Neural cell (in vitro differentiated cells): Measurements from ENCODE around the gene GTSE1. TPM values are rescaled to one million over a fixed set of nuclear protein-coding genes. Genes with fewer than 3 reads are reported as not detected.
A peak's percentile ranks its signal among the peaks of the same experiment; 100 is the strongest.

Experiments used
- H2AFZ ChIP-seq: fragments of 200-600, 300-800 bp; sonication (generic), shearing (Covaris generic); 2 replicates; pipeline ENCODE4 v1.6.0; 2014; ENCODE audit warnings: low read depth, mild to moderate bottlenecking, antibody characterized with exemption, low read length, moderate library complexity
- H3F3A ChIP-seq: fragments of 200-600 bp; shearing (Covaris generic); 2 replicates; pipeline ENCODE4 v1.6.1; 2016; ENCODE audit warnings: mild to moderate bottlenecking, moderate library complexity, mixed read lengths, antibody characterized with exemption, low read length; ENCODE audit not compliant: insufficient read depth, poor library complexity, severe bottlenecking
- H3K27ac ChIP-seq: fragments of 200-600, 300-800 bp; sonication (generic), shearing (Covaris generic); 2 replicates; pipeline ENCODE4 v1.5.1; 2014; ENCODE audit warnings: mild to moderate bottlenecking, low read length, moderate library complexity
- H3K27me3 ChIP-seq: fragments of 300-800, 200-600 bp; sonication (generic), shearing (Covaris generic); 2 replicates; pipeline ENCODE4 v1.6.0; 2014; ENCODE audit warnings: mild to moderate bottlenecking, low read depth, low read length, moderate library complexity; ENCODE audit not compliant: insufficient read depth
- H3K36me3 ChIP-seq: fragments of 300-800, 200-600 bp; sonication (generic), shearing (Covaris generic); 2 replicates; pipeline ENCODE4 v1.5.1; 2014; ENCODE audit warnings: mild to moderate bottlenecking, antibody characterized with exemption, low read length, moderate library complexity; ENCODE audit not compliant: insufficient read depth
- H3K4me2 ChIP-seq: fragments of 300-800, 200-600 bp; sonication (generic), shearing (Covaris generic); 2 replicates; pipeline ENCODE4 v1.6.0; 2014; ENCODE audit warnings: mild to moderate bottlenecking, low read length
- H3K4me3 ChIP-seq: fragments of 300-800, 200-600 bp; sonication (generic), shearing (Covaris generic); 2 replicates; pipeline ENCODE4 v1.5.1; 2014; ENCODE audit warnings: mild to moderate bottlenecking, low read length, moderate library complexity
- H3K79me2 ChIP-seq: fragments of 200-600 bp; shearing (Covaris generic); replicated peaks from 2 replicates; pipeline ENCODE4 v1.6.0; 2014; ENCODE audit warnings: mild to moderate bottlenecking, low read length, moderate library complexity; ENCODE audit not compliant: insufficient read depth
- H3K9ac ChIP-seq: fragments of 300-800, 200-600 bp; sonication (generic), shearing (Covaris generic); 2 replicates; pipeline ENCODE4 v1.6.1; 2016; ENCODE audit warnings: mild to moderate bottlenecking, low read length, mixed read lengths
- H3K9me2 ChIP-seq: fragments of 200-600 bp; shearing (Covaris generic); 2 replicates; pipeline ENCODE4 v1.6.1; 2016; ENCODE audit warnings: mild to moderate bottlenecking, low read length, mixed read lengths; ENCODE audit not compliant: insufficient read depth
- H3K9me3 ChIP-seq: fragments of 200-600, 300-800 bp; sonication (generic), shearing (Covaris generic); 2 replicates; pipeline ENCODE4 v1.6.1; 2016; ENCODE audit warnings: mild to moderate bottlenecking, mixed run types, low read length, moderate library complexity, mixed read lengths
- H4K20me1 ChIP-seq: fragments of 200-600 bp; shearing (Covaris generic); 2 replicates; pipeline ENCODE4 v1.6.1; 2016; ENCODE audit warnings: mild to moderate bottlenecking, mixed run types; ENCODE audit not compliant: insufficient read depth
- CTCF ChIP-seq: fragments of 450-650 bp; IDR thresholded peaks from 2 replicates; pipeline ENCODE4 v1.5.1; 2014; ENCODE audit warnings: antibody characterized with exemption, mild to moderate bottlenecking, moderate library complexity; ENCODE audit not compliant: poor library complexity, severe bottlenecking
- EP300 ChIP-seq: fragments of 450-650 bp; conservative IDR thresholded peaks from 2 replicates; pipeline ENCODE4 v1.6.1; 2014; ENCODE audit warnings: antibody characterized with exemption, mild to moderate bottlenecking, moderate library complexity; ENCODE audit not compliant: poor library complexity, severe bottlenecking
- EZH2 ChIP-seq: fragments of 200-600, 300-800 bp; shearing (Covaris generic), sonication (generic); IDR thresholded peaks from 2 replicates; pipeline ENCODE4 v1.6.1; 2014; ENCODE audit warnings: antibody characterized with exemption, low read length, borderline replicate concordance, mild to moderate bottlenecking; ENCODE audit not compliant: insufficient read depth, poor library complexity, severe bottlenecking
- MXI1 ChIP-seq: fragments of 450-650 bp; conservative IDR thresholded peaks from 2 replicates; pipeline ENCODE4 v1.6.1; 2014; ENCODE audit warnings: antibody characterized with exemption, mild to moderate bottlenecking; ENCODE audit not compliant: poor library complexity, severe bottlenecking
- POLR2AphosphoS5 ChIP-seq: IDR thresholded peaks from 2 replicates; pipeline ENCODE4 v1.6.1; 2012
- RAD21 ChIP-seq: fragments of 450-650 bp; conservative IDR thresholded peaks from 2 replicates; pipeline ENCODE4 v1.6.1; 2014; ENCODE audit warnings: antibody characterized with exemption, mild to moderate bottlenecking, moderate library complexity
- REST ChIP-seq: IDR thresholded peaks from 2 replicates; pipeline ENCODE4 v1.6.1; 2012; ENCODE audit warnings: borderline replicate concordance
- SMC3 ChIP-seq: fragments of 450-650 bp; conservative IDR thresholded peaks from 2 replicates; pipeline ENCODE4 v1.6.1; 2014; ENCODE audit warnings: antibody characterized with exemption, mild to moderate bottlenecking, moderate library complexity; ENCODE audit not compliant: poor library complexity
- TAF1 ChIP-seq: IDR thresholded peaks from 2 replicates; pipeline ENCODE4 v1.6.1; 2012; ENCODE audit warnings: low read depth
- polyA plus RNA-seq: library from polyadenylated mRNA; depleted of rRNA; stranded (reverse); fragments of >200 nt; gene quantifications from 2 replicates; pipeline ENCODE4 v1.2.3, GENCODE V29; 2014

GTSE1 gene
- polyA plus RNA-seq, 1 donor from 2014 or later, result 0.28 TPM

GRCh38 chr22:46250783-46251125 is 45.9 kb upstream of the GTSE1 start:
- Histone ChIP-seq H3F3A (no peaks in the 10 kb centered on the region), H3K36me3 (no peaks in the 10 kb centered on the region), H3K27ac (peak overlapping the region; percentile 39), H3K4me3 (peak overlapping the region; percentile 93), H3K9me2 (no peaks in the 10 kb centered on the region), H3K79me2 (no peaks in the 10 kb centered on the region), H3K9ac (peak overlapping the region; percentile 75), H2AFZ (peak overlapping the region; percentile 93), H3K27me3 (no peaks in the 10 kb centered on the region), H4K20me1 (no peaks in the 10 kb centered on the region), H3K9me3 (no peaks in the 10 kb centered on the region), H3K4me2 (peak overlapping the region; percentile 76)
- TF ChIP-seq POLR2AphosphoS5, result no peak
- TF ChIP-seq EP300, result no peak
- TF ChIP-seq EZH2, result no peak
- no peak for TF ChIP-seq REST
- TF ChIP-seq SMC3, result no peak

GRCh38 chr22:46251266-46251665 is 45.4 kb upstream of the GTSE1 start:
- Histone ChIP-seq H4K20me1 (no peaks in the 10 kb centered on the region), H3F3A (no peaks in the 10 kb centered on the region), H3K4me3 (peak overlapping the region; percentile 93), H3K9me2 (no peaks in the 10 kb centered on the region), H3K27me3 (no peaks in the 10 kb centered on the region), H3K9me3 (no peaks in the 10 kb centered on the region), H3K9ac (no peak overlapping the region), H3K79me2 (no peaks in the 10 kb centered on the region), H3K4me2 (no peak overlapping the region), H3K36me3 (no peaks in the 10 kb centered on the region), H3K27ac (no peak overlapping the region), H2AFZ (no peak overlapping the region)
- TF ChIP-seq EP300 (no peak), MXI1 (no peak), POLR2AphosphoS5 (no peak), REST (no peak), TAF1 (no peak), RAD21 (no peak), EZH2 (no peak), CTCF (no peak), SMC3 (no peak)
